Measurements from ENCODE around the gene TRPV3. TPM values are rescaled to one million over a fixed set of nuclear protein-coding genes. Genes with fewer than 3 reads are reported as not detected.

The TRPV3 gene
- total and polyA plus RNA-seq, 2 donors (not counting 1 experiment from before 2014, with no cell fraction given), result 0.20 to 0.99 TPM

- no peak for TF ChIP-seq EZH2 (IDR thresholded peaks at IDR 0.05; ENCODE audit: low read length, missing control alignments)
- TF ChIP-seq, protein P1, sequence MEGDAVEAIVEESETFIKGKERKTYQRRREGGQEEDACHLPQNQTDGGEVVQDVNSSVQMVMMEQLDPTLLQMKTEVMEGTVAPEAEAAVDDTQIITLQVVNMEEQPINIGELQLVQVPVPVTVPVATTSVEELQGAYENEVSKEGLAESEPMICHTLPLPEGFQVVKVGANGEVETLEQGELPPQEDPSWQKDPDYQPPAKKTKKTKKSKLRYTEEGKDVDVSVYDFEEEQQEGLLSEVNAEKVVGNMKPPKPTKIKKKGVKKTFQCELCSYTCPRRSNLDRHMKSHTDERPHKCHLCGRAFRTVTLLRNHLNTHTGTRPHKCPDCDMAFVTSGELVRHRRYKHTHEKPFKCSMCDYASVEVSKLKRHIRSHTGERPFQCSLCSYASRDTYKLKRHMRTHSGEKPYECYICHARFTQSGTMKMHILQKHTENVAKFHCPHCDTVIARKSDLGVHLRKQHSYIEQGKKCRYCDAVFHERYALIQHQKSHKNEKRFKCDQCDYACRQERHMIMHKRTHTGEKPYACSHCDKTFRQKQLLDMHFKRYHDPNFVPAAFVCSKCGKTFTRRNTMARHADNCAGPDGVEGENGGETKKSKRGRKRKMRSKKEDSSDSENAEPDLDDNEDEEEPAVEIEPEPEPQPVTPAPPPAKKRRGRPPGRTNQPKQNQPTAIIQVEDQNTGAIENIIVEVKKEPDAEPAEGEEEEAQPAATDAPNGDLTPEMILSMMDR (conservative IDR thresholded peaks at IDR 0.05 in 1 of 2, IDR thresholded peaks at IDR 0.05 in 1 of 2; ENCODE audit: low read depth in 1 of 2, low read length in 2 of 2), result no peak
- no peak overlapping the region for H3K9ac ChIP-seq (ENCODE audit: insufficient read depth, low read length)
- no peaks in the 10 kb centered on the region for H3K9me3 ChIP-seq (ENCODE audit: control insufficient read depth, insufficient read depth, low read depth, low read length)
- H3K4me1 ChIP-seq (ENCODE audit: control insufficient read depth, extremely low read depth, insufficient read depth, low read length), result no peaks in the 10 kb centered on the region
- H3K27me3 ChIP-seq (ENCODE audit: control insufficient read depth, insufficient read depth, low read length), result no peaks in the 10 kb centered on the region
- no peaks in the 10 kb centered on the region for H4K20me1 ChIP-seq (ENCODE audit: control insufficient read depth, extremely low read depth, insufficient read depth, low read length)
- H3K4me3 ChIP-seq (replicated peaks in 1 of 4; ENCODE audit: control extremely low read depth in 1 of 4, insufficient read depth in 1 of 4, low read depth in 3 of 4, low read length in 4 of 4), result no peak overlapping the region
- no peaks in the 10 kb centered on the region for H3K79me2 ChIP-seq (ENCODE audit: control insufficient read depth, insufficient read depth, low read length)
- no peak for DNase-seq (ENCODE audit: low read depth in 2 of 2)
- H2AFZ ChIP-seq (ENCODE audit: low read length), result no peak overlapping the region
- H3K36me3 ChIP-seq (ENCODE audit: control insufficient read depth, insufficient read depth, low read length), result no peaks in the 10 kb centered on the region
- no peak overlapping the region for H3K27ac ChIP-seq (ENCODE audit: insufficient read depth, low read length)
- no peak overlapping the region for H3K4me2 ChIP-seq (ENCODE audit: extremely low read depth, insufficient read depth, low read length)
Observed at GRCh38 chr17:3506054-3506453, 51.6 kb downstream of the TRPV3 start.

- no peak overlapping the region for H3K9ac ChIP-seq (ENCODE audit: insufficient read depth, low read length)
- H3K4me2 ChIP-seq (ENCODE audit: extremely low read depth, insufficient read depth, low read length), result no peak overlapping the region
- no peaks in the 10 kb centered on the region for H3K79me2 ChIP-seq (ENCODE audit: control insufficient read depth, insufficient read depth, low read length)
- H3K27ac ChIP-seq (ENCODE audit: insufficient read depth, low read length), result no peak overlapping the region
- H3K36me3 ChIP-seq (ENCODE audit: control insufficient read depth, insufficient read depth, low read length), result no peaks in the 10 kb centered on the region
- no peak for DNase-seq (ENCODE audit: low read depth in 2 of 2)
- TF ChIP-seq EZH2 (IDR thresholded peaks at IDR 0.05; ENCODE audit: low read length, missing control alignments), result no peak
- TF ChIP-seq, protein P1 (conservative IDR thresholded peaks at IDR 0.05 in 1 of 2, IDR thresholded peaks at IDR 0.05 in 1 of 2; ENCODE audit: low read depth in 1 of 2, low read length in 2 of 2), result no peak
- H3K4me3 ChIP-seq (replicated peaks in 1 of 4; ENCODE audit: control extremely low read depth in 1 of 4, insufficient read depth in 1 of 4, low read depth in 3 of 4, low read length in 4 of 4), result no peak overlapping the region
- no peak overlapping the region for H2AFZ ChIP-seq (ENCODE audit: low read length)
- no peaks in the 10 kb centered on the region for H3K4me1 ChIP-seq (ENCODE audit: control insufficient read depth, extremely low read depth, insufficient read depth, low read length)
- H4K20me1 ChIP-seq (ENCODE audit: control insufficient read depth, extremely low read depth, insufficient read depth, low read length), result no peaks in the 10 kb centered on the region
- no peaks in the 10 kb centered on the region for H3K27me3 ChIP-seq (ENCODE audit: control insufficient read depth, insufficient read depth, low read length)
- H3K9me3 ChIP-seq (ENCODE audit: control insufficient read depth, insufficient read depth, low read depth, low read length), result no peaks in the 10 kb centered on the region
Observed at GRCh38 chr17:3505008-3505407, 52.6 kb downstream of the TRPV3 start.

- no peak overlapping the region for H3K4me2 ChIP-seq (ENCODE audit: extremely low read depth, insufficient read depth, low read length)
- H3K4me1 ChIP-seq (ENCODE audit: control insufficient read depth, extremely low read depth, insufficient read depth, low read length), result no peaks in the 10 kb centered on the region
- TF ChIP-seq EZH2 (IDR thresholded peaks at IDR 0.05; ENCODE audit: low read length, missing control alignments), result no peak
- TF ChIP-seq, protein P1 (conservative IDR thresholded peaks at IDR 0.05 in 1 of 2, IDR thresholded peaks at IDR 0.05 in 1 of 2; ENCODE audit: low read depth in 1 of 2, low read length in 2 of 2), result no peak
Observed at GRCh38 chr17:3503285-3503684, 54.3 kb downstream of the TRPV3 start.

More at GRCh38 chr17:3503285-3503684, 54.3 kb downstream of the TRPV3 start:
- Histone ChIP-seq H3K27me3 (ENCODE audit: control insufficient read depth, insufficient read depth, low read length) (no peaks in the 10 kb centered on the region), H3K9ac (ENCODE audit: insufficient read depth, low read length) (no peak overlapping the region), H3K9me3 (ENCODE audit: control insufficient read depth, insufficient read depth, low read depth, low read length) (no peaks in the 10 kb centered on the region), H2AFZ (ENCODE audit: low read length) (no peak overlapping the region), H3K36me3 (ENCODE audit: control insufficient read depth, insufficient read depth, low read length) (no peaks in the 10 kb centered on the region), H4K20me1 (ENCODE audit: control insufficient read depth, extremely low read depth, insufficient read depth, low read length) (no peaks in the 10 kb centered on the region), H3K27ac (ENCODE audit: insufficient read depth, low read length) (no peak overlapping the region), H3K4me3 (replicated peaks in 1 of 4; ENCODE audit: control extremely low read depth in 1 of 4, insufficient read depth in 1 of 4, low read depth in 3 of 4, low read length in 4 of 4) (no peak overlapping the region), H3K79me2 (ENCODE audit: control insufficient read depth, insufficient read depth, low read length) (no peaks in the 10 kb centered on the region)
- DNase-seq (ENCODE audit: low read depth in 2 of 2), result no peak
